HEK293T (cell line): ENCODE data around the gene OGN.
A peak's percentile ranks its signal among the peaks of the same experiment; 100 is the strongest.

ENCODE experiments used
- CTCF ChIA-PET: fragments of 350-600 bp; formaldehyde crosslinking; extraction: SDS; loops from one replicate; lab custom pipeline; 2021; ENCODE audit warnings: antibody characterized with exemption, inconsistent platforms; lab: Yijun Ruan, JAX
- POLR2A ChIA-PET: fragments of 350-600 bp; formaldehyde crosslinking; extraction: SDS; loops from one replicate; lab custom pipeline; 2020; ENCODE audit warnings: antibody characterized with exemption, inconsistent platforms; lab: Yijun Ruan, JAX
- DNase-seq: peaks from one replicate; pipeline ENCODE4 v3.0.0; 2012; ENCODE audit warnings: mixed read lengths; ENCODE audit errors: extremely low spot score
- ARNT ChIP-seq: fragments of 450-650 bp; IDR thresholded peaks from 2 replicates; pipeline ENCODE4 v1.6.1; 2017; ENCODE audit warnings: mild to moderate bottlenecking
- BHLHE40 ChIP-seq: fragments of 450-650 bp; IDR thresholded peaks from 2 replicates; pipeline ENCODE4 v1.6.1; 2016; ENCODE audit warnings: mild to moderate bottlenecking, moderate library complexity, borderline replicate concordance
- CTBP1 ChIP-seq: fragments of 450-650 bp; IDR thresholded peaks from 2 replicates; pipeline ENCODE4 v1.6.1; 2016; ENCODE audit warnings: borderline replicate concordance
- ELF4 ChIP-seq: fragments of 450-650 bp; IDR thresholded peaks from 2 replicates; pipeline ENCODE4 v1.6.1; 2017; ENCODE audit warnings: antibody characterized with exemption
- FOXA1 ChIP-seq: fragments of 450-650 bp; IDR thresholded peaks from 2 replicates; pipeline ENCODE4 v1.6.1; 2016; ENCODE audit warnings: mild to moderate bottlenecking
- FOXK2 ChIP-seq: fragments of 450-650 bp; IDR thresholded peaks from 2 replicates; pipeline ENCODE4 v1.6.1; 2016; ENCODE audit warnings: mild to moderate bottlenecking
- FOXM1 ChIP-seq: fragments of 450-650 bp; IDR thresholded peaks from 2 replicates; pipeline ENCODE4 v1.6.1; 2017; ENCODE audit warnings: mild to moderate bottlenecking, borderline replicate concordance
- HDGF ChIP-seq: fragments of 450-650 bp; IDR thresholded peaks from 2 replicates; pipeline ENCODE4 v1.6.1; 2017; ENCODE audit warnings: antibody characterized with exemption, borderline replicate concordance
- L3MBTL2 ChIP-seq: fragments of 450-650 bp; conservative IDR thresholded peaks from 2 replicates; pipeline ENCODE4 v1.6.1; 2016; ENCODE audit warnings: mild to moderate bottlenecking
- LEF1 ChIP-seq: fragments of 450-650 bp; IDR thresholded peaks from 2 replicates; pipeline ENCODE4 v1.6.1; 2017; ENCODE audit warnings: mild to moderate bottlenecking, borderline replicate concordance
- NFRKB ChIP-seq: fragments of 450-650 bp; IDR thresholded peaks from 2 replicates; pipeline ENCODE4 v1.6.1; 2016; ENCODE audit warnings: mild to moderate bottlenecking, moderate library complexity
- PKNOX1 ChIP-seq: fragments of 450-650 bp; IDR thresholded peaks from 2 replicates; pipeline ENCODE4 v1.6.1; 2016
- SP1 ChIP-seq: fragments of 450-650 bp; IDR thresholded peaks from 2 replicates; pipeline ENCODE4 v1.6.1; 2017
- SUZ12 ChIP-seq: fragments of 450-650 bp; IDR thresholded peaks from 2 replicates; pipeline ENCODE4 v1.6.1; 2016; ENCODE audit warnings: mild to moderate bottlenecking
- TARDBP ChIP-seq: fragments of 450-650 bp; IDR thresholded peaks from 2 replicates; pipeline ENCODE4 v1.6.1; 2016
- ZNF384 ChIP-seq: fragments of 450-650 bp; IDR thresholded peaks from 2 replicates; pipeline ENCODE4 v1.6.1; 2016

OGN gene

GRCh38 chr9:92406477-92406876 lies 2.1 kb upstream of the OGN start:
- CTCF ChIA-PET, result no interaction called here
- no peak for DNase-seq
- TF ChIP-seq CTBP1 (no peak), NFRKB (no peak), TARDBP (no peak), FOXM1 (no peak), L3MBTL2 (no peak), BHLHE40 (no peak), HDGF (no peak), ELF4 (no peak), ZNF384 (no peak), ARNT (no peak), FOXK2 (no peak), SUZ12 (no peak)
- POLR2A ChIA-PET, result no interaction called here

DNA sequence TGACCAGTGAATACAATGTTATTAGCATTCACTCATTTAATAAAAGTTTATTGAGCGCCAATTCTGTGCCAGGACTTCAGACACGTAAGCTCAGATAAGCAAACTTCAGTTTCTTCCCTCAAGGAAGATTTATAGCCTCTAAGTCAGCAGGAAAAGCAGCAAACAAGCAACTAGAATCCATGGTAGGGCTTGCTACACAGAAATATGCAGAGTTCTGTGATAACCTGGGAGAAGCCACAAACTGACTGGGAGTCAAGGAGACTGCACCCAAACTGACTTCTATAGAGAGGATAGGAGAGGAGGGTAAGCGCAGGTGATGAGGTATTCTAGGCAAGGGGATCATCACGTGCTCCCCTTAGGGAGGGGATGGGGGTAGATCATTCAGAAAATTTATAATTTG lies 1.4 kb upstream of the OGN start:
- ChIA-PET POLR2A (no interaction called here), CTCF (no interaction called here)
- TF ChIP-seq FOXK2 (no peak), SP1 (no peak), FOXA1 (no peak), CTBP1 (no peak), ELF4 (no peak), PKNOX1 (peak; percentile 63), L3MBTL2 (no peak), FOXM1 (no peak)
- no peak for DNase-seq

- DNase-seq, result no peak
- CTCF ChIA-PET, result interaction anchor here (0.7 kb wide), 1 partner anchor 19 kb away, joined by 3 read pairs; no protein-coding TSS in a partner anchor
- POLR2A ChIA-PET, result no interaction called here
- TF ChIP-seq PKNOX1 (no peak), LEF1 (no peak), ZNF384 (no peak), ELF4 (no peak), FOXA1 (no peak), L3MBTL2 (no peak)
Measured at GRCh38 chr9:92402826-92403745, 1.3 kb downstream of the OGN start.

GRCh38 chr9:92402360-92402759 lies 2.0 kb downstream of the OGN start:
- no peak for DNase-seq
- POLR2A ChIA-PET, result no interaction called here
- no peak for TF ChIP-seq ELF4
- TF ChIP-seq L3MBTL2, result no peak
- TF ChIP-seq TARDBP, result no peak
- no peak for TF ChIP-seq FOXA1
- TF ChIP-seq SP1, result no peak
- no peak for TF ChIP-seq ZNF384
- no peak for TF ChIP-seq SUZ12
- no peak for TF ChIP-seq LEF1
- CTCF ChIA-PET, result no interaction called here

DNA sequence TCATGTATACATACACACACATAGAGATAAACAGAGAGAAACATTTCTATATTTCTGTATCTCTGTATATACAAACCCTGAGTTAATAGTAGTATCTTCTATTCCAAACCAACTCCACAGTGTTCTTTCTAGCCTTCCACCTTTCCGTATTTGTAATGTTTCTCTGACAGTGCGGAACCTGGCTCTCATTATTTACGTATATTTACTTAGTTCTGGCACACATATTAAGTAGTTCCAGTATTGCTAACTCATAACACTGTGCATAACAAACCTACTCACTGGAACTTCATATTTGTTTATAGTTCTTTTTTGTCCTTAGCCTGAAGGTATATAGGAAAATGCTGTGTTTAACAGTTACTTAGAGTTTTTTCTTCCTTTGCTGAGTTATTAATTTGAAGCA lies 6.5 kb downstream of the OGN start:
- CTCF ChIA-PET, result no interaction called here
- DNase-seq, result no peak
- no peak for TF ChIP-seq FOXK2
- no peak for TF ChIP-seq ELF4
- no peak for TF ChIP-seq FOXM1
- TF ChIP-seq SUZ12, result no peak
- TF ChIP-seq ZNF384, result no peak
- no peak for TF ChIP-seq FOXA1
- no peak for TF ChIP-seq CTBP1
- no peak for TF ChIP-seq HDGF
- no peak for TF ChIP-seq SP1
- no peak for TF ChIP-seq LEF1
- POLR2A ChIA-PET, result no interaction called here

GRCh38 chr9:92395617-92396016 lies 8.8 kb downstream of the OGN start:
- CTCF ChIA-PET, result no interaction called here
- DNase-seq, result no peak
- TF ChIP-seq PKNOX1 (no peak), ARNT (no peak), FOXM1 (no peak), SUZ12 (no peak), ZNF384 (no peak), LEF1 (no peak), HDGF (no peak)
- POLR2A ChIA-PET, result no interaction called here

GRCh38 chr9:92393686-92394085 lies 10.7 kb downstream of the OGN start:
- ChIA-PET POLR2A (no interaction called here), CTCF (no interaction called here)
- no peak for TF ChIP-seq L3MBTL2
- TF ChIP-seq BHLHE40, result no peak
- no peak for TF ChIP-seq TARDBP
- no peak for TF ChIP-seq FOXA1
- TF ChIP-seq ARNT, result no peak
- DNase-seq, result no peak
